ENCODE measurements around the gene PARP16. TPM values are rescaled to one million over a fixed set of nuclear protein-coding genes. Genes with fewer than 3 reads are reported as not detected.

PARP16 gene
- total and polyA plus RNA-seq, 9 of the 15 experiments (the other 6 are each of a cell fraction or from before 2014, with no cell fraction given): 3.0 to 9.9 (median 5.8) TPM

DNA sequence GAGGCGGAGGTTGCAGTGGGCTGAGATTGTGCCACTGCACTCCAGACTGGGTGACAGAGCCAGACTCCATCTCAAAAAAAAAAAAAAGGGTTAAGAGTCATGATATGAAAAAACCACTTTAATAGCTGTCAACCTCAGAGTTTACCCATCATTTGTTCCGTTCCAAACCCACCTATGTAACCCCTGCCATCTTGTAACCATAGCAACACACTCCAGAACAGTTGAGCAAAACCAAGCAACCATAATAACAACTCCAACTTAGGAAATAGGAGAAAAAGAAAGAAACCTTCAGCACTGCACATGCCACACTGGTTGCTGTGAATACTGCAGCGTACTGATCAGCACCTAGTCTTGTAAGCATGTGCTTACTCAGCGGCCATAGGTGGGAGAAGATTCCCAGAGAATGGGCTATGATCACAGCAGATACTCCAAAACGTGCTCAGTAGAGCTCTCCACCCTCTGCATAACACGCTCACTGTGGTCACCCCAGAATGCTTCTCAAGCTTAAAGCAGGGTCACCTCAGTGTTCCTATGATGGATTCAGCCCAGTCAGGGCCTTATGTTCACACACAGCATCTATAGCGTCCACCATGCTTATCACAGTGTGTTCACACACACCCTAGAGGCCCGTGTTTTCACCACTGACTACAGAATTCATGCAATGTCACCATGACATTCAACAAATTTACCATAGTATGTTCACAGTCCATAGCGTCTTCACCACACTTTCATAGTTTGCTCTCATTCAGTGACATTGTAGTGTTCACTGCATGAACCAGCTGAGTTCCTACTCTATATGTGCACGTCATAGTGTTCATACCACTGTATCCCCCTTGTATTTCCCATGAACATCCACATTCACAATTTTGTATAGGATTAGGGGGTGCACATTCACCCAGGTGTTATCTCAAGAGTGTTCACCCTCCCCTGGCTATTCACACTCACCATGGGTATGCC, 68.9 kb downstream of the PARP16 start (continued):
- TF ChIP-seq FOXP1 (CRISPR knock-in tag; IDR thresholded peaks at IDR 0.05) (0 out of 2 replicates have a peak, but pooled peaks have one; percentile 47), RCOR1 (IDR thresholded peaks at IDR 0.05; ENCODE audit: borderline replicate concordance in 1 of 2, low read depth in 2 of 2, low read length in 2 of 2) (peak in 1 of 2 experiments; percentile 27; a peak in 1 of 4 replicates), POLR2B (IDR thresholded peaks at IDR 0.05; ENCODE audit: low read depth, partially characterized antibody) (peak; percentile 17), ZNF316 (IDR thresholded peaks at IDR 0.05) (peak; percentile 95), MAX (CRISPR knock-in tag; IDR thresholded peaks at IDR 0.05) (peak; percentile 41), EHMT2 (IDR thresholded peaks at IDR 0.05) (peak; percentile 80), HMGN3 (IDR thresholded peaks at IDR 0.05; ENCODE audit: borderline replicate concordance, extremely low read depth, insufficient read length, low read depth, low read length) (no peak), CBX3 (IDR thresholded peaks at IDR 0.05; ENCODE audit: borderline replicate concordance in 1 of 2, low read length in 2 of 2) (peak in 1 of 2 experiments; percentile 66; a peak in 1 of 3 replicates), TAF9B (IDR thresholded peaks at IDR 0.05; ENCODE audit: partially characterized antibody) (no peak), ZNF639 (CRISPR knock-in tag; conservative IDR thresholded peaks at IDR 0.05 in 1 of 2, IDR thresholded peaks at IDR 0.05 in 1 of 2) (peak in 1 of 2 experiments; percentile 42; a peak in 1 of 4 replicates), ESRRB (CRISPR knock-in tag; IDR thresholded peaks at IDR 0.05; ENCODE audit: borderline replicate concordance) (no peak), YY1 (IDR thresholded peaks at IDR 0.05; ENCODE audit: borderline replicate concordance in 1 of 3, control insufficient read depth in 1 of 3, extremely low read depth in 1 of 3, insufficient read depth in 3 of 3, insufficient read length in 1 of 3, insufficient replicate concordance in 2 of 3, low read depth in 1 of 3, low read length in 2 of 3) (peak in 1 of 3 experiments; percentile 24), DPF2 (IDR thresholded peaks at IDR 0.05) (peak; percentile 82; the same call in 1 of the 2 replicates), SMAD3 (CRISPR knock-in tag; conservative IDR thresholded peaks at IDR 0.05) (0 out of 2 replicates have a peak, but pooled peaks have one; percentile 56), SOX6 (IDR thresholded peaks at IDR 0.05) (peak; percentile 55), MECOM (CRISPR knock-in tag; IDR thresholded peaks at IDR 0.05) (peak; percentile 50; the same call in 1 of the 2 replicates), TEAD1 (CRISPR knock-in tag; IDR thresholded peaks at IDR 0.05) (peak in 1 of 2 experiments; percentile 63; a peak in 2 of 4 replicates), RHOXF2B (CRISPR knock-in tag; conservative IDR thresholded peaks at IDR 0.05) (no peak), CREB5 (CRISPR knock-in tag; IDR thresholded peaks at IDR 0.05) (no peak), EP300 (IDR thresholded peaks at IDR 0.05; ENCODE audit: low read length) (peak; percentile 68; the same call in 1 of the 2 replicates), CEBPB (tag; IDR thresholded peaks at IDR 0.05) (0 out of 2 replicates have a peak, but pooled peaks have one; percentile 7)
- TF ChIP-seq, protein P1, sequence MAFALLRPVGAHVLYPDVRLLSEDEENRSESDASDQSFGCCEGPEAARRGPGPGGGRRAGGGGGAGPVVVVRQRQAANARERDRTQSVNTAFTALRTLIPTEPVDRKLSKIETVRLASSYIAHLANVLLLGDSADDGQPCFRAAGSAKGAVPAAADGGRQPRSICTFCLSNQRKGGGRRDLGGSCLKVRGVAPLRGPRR (CRISPR knock-in tag; IDR thresholded peaks at IDR 0.05): no peak; the same call in 1 of the 2 replicates

All from K562 (cell line).